GM19239 (cell line): Measurements from ENCODE around the gene NANP.
"Not testable (repeated sequence)": the region's sequence is repeated elsewhere in the genome, so short reads cannot be mapped to it uniquely, and the experiment has no call there.

Experiments
- DNase-seq: peaks from one replicate; pipeline ENCODE4 v3.0.0; 2011; ENCODE audit warnings: low spot score; ENCODE audit not compliant: insufficient read length
- FAIRE-seq: peaks from 2 replicates; lab custom pipeline; 2011; peaks lifted over from hg19 to GRCh38; lab: Jason Lieb, UNC

NANP gene

DNA sequence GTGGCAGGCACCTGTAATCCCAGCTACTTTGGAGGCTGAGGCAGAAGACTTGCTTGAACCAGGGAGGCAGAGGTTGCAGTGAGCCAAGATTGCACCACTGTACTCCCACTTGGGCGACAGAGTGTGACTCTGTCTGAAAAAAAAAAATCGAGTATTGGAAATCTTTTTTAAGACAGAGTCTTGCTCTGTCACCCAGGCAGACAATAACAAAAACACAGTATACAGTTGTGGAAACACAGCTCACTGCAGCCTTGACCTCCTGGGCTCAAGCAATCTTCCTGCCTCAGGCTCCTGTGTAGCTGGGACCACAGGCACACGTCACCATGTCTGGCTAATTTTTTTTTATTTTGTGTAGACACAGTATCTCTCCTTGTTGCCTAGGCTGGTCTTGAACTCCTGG, 15.0 kb downstream of the NANP start:
- FAIRE-seq (no peak), DNase-seq (no peak)

GRCh38 chr20:25606094-25606695, 17.6 kb downstream of the NANP start:
- DNase-seq (no peak), FAIRE-seq (no peak)

DNA sequence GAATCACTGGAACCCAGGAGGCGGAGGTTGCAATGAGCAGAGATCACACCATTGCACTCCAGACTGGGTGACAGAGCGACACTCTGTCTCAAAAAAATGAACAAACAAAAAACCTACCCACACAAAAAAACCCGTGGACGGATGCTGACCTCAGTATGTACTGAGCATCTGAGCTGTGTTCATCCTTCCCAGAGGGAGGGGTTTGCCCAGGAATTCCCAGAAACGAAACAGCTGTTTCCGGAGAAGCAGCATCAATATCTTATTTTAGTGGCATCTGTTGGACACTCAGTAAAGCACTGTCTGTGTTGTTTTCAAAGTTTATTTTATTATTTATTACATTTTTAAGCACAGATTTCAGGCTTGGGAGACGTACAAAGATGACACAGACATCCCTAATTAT, 18.7 kb downstream of the NANP start:
- FAIRE-seq, result no peak
- no peak for DNase-seq

DNA sequence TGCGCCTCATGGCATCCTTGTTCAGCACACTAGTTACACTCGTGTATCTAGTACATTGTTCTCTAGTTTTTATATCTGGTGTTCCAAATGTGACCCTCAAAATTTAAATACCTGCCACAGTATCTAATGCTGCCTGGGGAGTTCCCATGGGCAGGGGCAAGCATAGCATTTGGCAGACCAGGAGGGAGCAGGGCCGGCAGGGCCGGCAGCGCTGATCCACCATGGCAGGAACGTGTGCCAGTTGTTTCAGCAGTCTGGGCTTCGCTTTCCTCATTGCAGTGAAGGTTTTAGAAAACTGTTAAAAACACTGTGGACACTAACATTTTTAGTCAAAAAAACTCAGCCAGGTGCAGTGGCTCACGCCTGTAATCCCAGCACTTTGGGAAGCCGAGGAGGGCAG, 19.2 kb downstream of the NANP start:
- FAIRE-seq, result no peak
- no peak for DNase-seq

GRCh38 chr20:25602914-25603309, 20.9 kb downstream of the NANP start:
- FAIRE-seq, DNase-seq: not testable (repeated sequence)

DNA sequence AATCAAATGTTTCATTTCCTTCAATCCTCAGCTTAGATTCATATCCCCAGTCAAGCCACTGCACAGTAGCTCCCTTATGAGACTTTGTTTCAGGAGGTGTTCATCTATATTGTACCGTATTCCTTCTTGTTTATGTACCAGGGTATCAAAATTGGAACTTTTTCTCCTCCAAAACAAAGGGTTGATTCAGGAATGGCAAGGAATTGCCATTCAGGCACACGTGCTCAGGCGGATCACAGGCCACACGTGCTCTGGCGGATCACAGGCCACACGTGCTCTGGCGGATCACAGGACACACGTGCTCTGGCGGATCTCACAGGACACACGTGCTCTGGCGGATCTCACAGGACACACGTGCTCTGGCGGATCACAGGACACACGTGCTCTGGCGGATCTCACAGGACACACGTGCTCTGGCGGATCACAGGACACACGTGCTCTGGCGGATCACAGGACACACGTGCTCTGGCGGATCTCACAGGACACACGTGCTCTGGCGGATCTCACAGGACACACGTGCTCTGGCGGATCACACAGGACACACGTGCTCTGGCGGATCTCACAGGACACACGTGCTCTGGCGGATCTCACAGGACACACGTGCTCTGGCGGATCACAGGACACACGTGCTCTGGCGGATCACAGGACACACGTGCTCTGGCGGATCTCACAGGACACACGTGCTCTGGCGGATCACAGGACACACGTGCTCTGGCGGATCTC, 21.5 kb downstream of the NANP start:
- FAIRE-seq, DNase-seq: not testable (repeated sequence)

DNA sequence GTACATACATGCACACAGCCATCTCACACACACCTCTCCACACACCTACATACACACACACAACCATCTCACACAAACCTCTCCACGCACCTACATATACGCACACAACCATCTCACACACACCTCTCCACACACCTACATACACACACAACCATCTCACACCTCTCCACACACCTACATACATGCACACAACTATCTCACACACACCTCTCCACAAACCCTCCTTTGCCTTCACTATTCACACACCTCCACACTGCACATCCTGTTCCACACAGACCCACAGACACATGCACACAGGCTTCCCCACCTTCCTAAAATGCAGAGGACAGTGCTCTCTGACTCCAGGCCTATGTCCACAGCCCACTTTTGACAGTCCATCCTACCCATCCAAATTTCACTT, 22.2 kb downstream of the NANP start:
- DNase-seq, result no peak
- no peak for FAIRE-seq

GRCh38 chr20:25600632-25601031, 23.2 kb downstream of the NANP start:
- DNase-seq (no peak), FAIRE-seq (no peak)

DNA sequence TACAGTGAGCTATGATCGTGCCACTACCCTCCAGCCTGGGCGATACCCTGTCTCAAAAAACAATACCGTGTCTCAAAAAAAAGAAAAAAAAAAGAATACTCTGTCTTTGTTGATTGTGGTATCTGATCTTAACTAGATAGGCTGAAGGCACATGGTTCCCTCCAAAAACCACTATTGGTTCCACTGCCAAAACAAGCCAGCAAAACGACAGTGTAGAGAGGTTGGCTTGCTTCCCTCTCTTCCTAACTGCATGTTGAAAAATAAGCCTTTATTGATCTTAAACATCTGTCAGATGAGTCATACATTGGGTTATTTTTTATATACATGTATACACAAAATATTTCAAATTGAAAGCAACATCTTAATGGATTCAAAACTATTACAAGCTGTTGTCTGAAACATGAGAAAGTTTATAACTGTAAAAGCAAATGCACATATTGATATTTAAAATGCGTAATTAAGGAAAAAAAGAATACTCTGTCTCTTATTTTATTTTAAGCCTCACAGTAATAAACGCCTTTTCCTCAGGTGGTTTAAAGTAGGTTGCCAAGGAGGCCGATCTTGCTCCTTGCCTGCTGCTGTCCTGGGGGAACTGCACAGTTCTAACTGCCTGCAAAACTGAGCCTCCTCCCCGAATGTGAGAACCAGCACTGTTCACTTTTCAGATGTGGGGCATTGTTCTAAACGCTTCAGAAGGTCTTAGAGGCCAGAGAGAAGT, 31.5 kb downstream of the NANP start:
- FAIRE-seq, result no peak
- DNase-seq, result no peak

DNA sequence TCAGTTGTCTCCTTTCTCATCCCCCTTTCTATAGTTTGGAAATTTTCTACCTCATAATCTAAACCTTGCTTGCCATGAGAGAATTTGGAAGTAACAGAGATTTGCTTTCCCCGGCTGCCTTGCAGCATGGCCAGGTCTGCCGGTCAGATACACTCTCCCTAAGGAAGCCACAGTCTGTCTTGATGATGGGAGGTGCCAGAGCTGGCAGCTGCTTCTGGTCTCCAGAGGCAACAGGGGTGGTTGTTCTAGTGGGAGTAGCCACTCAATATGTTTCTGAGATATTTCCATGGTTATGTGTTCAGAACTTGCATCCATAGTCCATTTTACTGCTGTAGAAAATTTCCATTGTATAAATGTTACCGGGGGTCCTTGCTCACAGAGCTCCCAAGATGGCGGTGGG, 33.0 kb downstream of the NANP start:
- DNase-seq, FAIRE-seq: not testable (repeated sequence)

DNA sequence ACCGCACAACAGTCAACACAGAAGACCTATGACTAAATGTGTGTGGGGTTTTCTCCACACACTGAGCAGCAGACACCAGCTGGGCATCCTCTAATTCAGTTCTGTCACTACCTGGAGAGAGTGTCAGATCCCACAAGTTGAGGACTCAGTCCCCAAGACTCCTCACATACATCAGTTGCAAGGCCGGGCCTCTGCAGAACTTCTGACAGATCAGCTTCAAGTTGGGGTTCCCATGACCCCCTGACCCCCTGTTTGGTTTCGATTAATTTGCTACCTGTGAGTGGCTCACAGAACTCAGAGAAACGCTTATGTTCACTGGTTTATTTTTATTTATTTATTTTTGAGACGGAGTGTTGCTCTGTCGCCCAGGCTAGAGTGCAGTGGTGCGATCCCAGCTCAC, 35.3 kb downstream of the NANP start:
- no peak for FAIRE-seq
- no peak for DNase-seq

DNA sequence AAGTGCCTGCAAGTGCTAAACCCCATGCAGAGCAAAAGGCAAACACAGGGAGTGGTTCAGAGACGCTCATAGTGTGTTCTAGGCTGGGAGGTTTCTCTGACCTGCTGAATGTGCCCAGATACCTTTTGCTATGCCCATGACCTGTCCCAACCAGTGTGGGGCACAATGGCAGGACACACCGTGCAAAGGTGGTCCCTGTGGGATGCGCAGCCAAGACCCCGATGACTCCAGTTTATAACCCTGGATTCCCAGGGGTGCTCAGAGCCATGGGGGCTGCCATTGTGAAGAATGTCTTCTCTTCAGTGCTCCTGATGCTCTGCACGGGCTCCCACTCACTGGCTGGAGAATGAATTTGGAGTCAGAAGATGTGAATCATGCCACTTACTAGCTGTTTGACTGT, 36.3 kb downstream of the NANP start:
- no peak for FAIRE-seq
- no peak for DNase-seq

DNA sequence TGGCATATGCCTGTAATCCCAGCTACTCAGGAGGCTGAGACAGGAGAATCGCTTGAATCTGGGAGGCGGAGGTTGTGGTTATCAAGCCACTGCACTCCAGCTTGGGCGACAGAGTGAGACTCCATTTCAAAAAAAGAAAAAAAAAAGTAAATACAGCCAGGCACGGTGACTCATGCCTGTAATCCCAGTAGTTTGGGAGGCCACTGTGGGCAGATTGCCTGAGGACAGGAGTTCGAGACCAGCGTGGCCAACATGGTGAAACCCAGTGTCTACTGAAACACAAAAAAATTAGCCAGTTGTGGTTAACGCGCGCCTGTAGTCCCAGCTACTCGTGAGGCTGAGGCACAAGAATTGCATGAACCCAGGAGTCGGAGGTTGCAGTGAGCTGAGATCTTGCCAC, 36.9 kb downstream of the NANP start:
- no peak for DNase-seq
- FAIRE-seq, result no peak

DNA sequence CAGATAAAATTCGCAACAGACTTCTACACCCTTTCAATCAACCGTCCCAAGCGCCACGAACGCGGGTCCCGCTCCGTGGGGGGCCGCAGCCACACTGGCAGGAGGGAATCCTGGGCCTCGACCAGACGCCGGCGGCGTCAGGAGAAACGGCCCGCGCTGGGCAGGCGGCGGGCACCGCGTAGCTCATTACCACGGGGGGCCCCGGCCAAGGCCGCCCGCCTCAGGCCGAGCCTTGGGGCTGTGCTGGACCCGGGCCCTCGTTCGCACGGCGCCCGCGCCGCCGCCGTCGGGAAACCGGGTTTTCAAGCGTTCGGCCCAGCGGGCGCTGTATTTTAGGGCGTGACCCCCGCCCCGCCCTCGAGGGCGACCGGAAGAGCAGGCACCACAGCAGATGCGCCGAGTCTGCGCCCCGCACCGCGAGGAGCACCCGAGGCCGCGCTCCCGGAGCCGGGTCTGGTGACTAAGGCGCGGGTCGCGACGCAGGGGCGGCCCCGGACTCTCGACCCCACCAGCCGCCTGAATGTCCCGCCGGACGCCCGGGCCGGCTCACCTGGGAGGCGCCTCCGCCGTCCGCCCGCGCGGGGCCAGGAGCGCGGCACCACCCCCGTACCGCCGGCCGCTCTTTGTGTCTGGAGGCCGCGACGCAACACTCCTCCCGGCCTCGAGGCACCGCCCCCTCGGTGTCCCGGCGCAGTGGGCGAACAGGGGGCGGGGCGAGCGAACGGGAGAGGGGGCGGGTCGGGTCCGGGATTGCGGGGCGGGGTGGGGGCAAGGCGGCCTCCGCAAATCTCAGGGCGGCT, 38.7 kb downstream of the NANP start, which contains the start of gene NINL:
Gene NINL, minus strand, starts transcription at position 627 of the 800 bp plus-strand sequence. CDS start 58,944 bp downstream, outside the sequence.
- FAIRE-seq (no peak), DNase-seq (no peak)

GRCh38 chr20:25583607-25584006, 40.2 kb downstream of the NANP start:
- FAIRE-seq, result not testable (repeated sequence)

DNA sequence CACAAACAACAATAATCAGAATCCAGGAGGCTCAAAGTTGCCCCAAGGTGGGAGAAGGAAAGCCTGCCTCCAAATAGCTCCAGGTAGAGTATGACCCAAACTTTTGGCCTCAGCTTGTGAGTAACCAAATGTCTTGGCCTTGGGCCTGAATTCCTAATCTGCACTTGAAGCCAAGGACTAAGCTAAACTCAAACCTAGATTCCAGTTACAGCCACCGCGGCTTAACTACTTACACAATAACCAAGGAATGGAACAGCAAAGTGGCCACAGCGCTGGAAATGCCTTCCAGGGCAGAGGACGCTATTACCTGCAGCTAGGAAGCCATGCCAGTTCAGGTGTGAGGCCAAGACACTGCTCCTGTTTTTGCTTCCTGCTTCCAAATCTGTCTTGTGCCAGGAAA, 43.1 kb downstream of the NANP start:
- FAIRE-seq, result no peak
- DNase-seq, result no peak

More at GRCh38 chr20:25583607-25584006, 40.2 kb downstream of the NANP start:
- not testable (repeated sequence) for DNase-seq

- FAIRE-seq, result no peak
- DNase-seq, result no peak
Observed at GRCh38 chr20:25579081-25579770, 44.6 kb downstream of the NANP start.

- FAIRE-seq (no peak), DNase-seq (no peak)
Observed at GRCh38 chr20:25576783-25577530, 46.9 kb downstream of the NANP start.

GRCh38 chr20:25574411-25574810, 49.4 kb downstream of the NANP start:
- FAIRE-seq (no peak), DNase-seq (no peak)
